ENCODE data around the gene IL17RE.

GRCh38 chr3:9913601-9914000, 11.0 kb downstream of the IL17RE start:
- TF ChIP-seq POLR2A (IDR thresholded peaks at IDR 0.05), result no peak
- TF ChIP-seq, protein P1, sequence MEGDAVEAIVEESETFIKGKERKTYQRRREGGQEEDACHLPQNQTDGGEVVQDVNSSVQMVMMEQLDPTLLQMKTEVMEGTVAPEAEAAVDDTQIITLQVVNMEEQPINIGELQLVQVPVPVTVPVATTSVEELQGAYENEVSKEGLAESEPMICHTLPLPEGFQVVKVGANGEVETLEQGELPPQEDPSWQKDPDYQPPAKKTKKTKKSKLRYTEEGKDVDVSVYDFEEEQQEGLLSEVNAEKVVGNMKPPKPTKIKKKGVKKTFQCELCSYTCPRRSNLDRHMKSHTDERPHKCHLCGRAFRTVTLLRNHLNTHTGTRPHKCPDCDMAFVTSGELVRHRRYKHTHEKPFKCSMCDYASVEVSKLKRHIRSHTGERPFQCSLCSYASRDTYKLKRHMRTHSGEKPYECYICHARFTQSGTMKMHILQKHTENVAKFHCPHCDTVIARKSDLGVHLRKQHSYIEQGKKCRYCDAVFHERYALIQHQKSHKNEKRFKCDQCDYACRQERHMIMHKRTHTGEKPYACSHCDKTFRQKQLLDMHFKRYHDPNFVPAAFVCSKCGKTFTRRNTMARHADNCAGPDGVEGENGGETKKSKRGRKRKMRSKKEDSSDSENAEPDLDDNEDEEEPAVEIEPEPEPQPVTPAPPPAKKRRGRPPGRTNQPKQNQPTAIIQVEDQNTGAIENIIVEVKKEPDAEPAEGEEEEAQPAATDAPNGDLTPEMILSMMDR (IDR thresholded peaks at IDR 0.05), result no peak
